Left ventricle myocardium inferior (tissue), 1 donor: Measurements from ENCODE around the gene PUS7L. TPM values are rescaled to one million over a fixed set of nuclear protein-coding genes. Genes with fewer than 3 reads are reported as not detected.
"Not testable (repeated sequence)": the region's sequence is repeated elsewhere in the genome, so short reads cannot be mapped to it uniquely, and the experiment has no call there.

Experiments
- DNase-seq: peaks from one replicate; pipeline ENCODE4 v3.0.0-alpha.2; 2020
- H3K27ac ChIP-seq: fragments of 200-600 bp; replicated peaks from 2 replicates; pipeline ENCODE4 v1.8.0; 2021
- H3K27me3 ChIP-seq: fragments of 200-600 bp; 2 replicates; pipeline ENCODE4 v1.8.0; 2021; ENCODE audit warnings: low read depth
- H3K36me3 ChIP-seq: fragments of 200-600 bp; 2 replicates; pipeline ENCODE4 v1.8.0; 2021
- H3K4me1 ChIP-seq: fragments of 200-600 bp; 2 replicates; pipeline ENCODE4 v1.8.0; 2021
- H3K4me3 ChIP-seq: fragments of 200-600 bp; 2 replicates; pipeline ENCODE4 v1.8.0; 2021; ENCODE audit warnings: mild to moderate bottlenecking, moderate library complexity
- H3K9me3 ChIP-seq: fragments of 200-600 bp; replicated peaks from 2 replicates; pipeline ENCODE4 v1.8.0; 2021
- CTCF ChIP-seq: fragments of 200-600 bp; IDR thresholded peaks from 2 replicates; pipeline ENCODE4 v1.8.0; 2021; ENCODE audit warnings: antibody characterized with exemption, mild to moderate bottlenecking, borderline replicate concordance
- intact Hi-C: fragments of 100-400 bp; cut with micrococcal nuclease; formaldehyde crosslinking; loops from one replicate; pipeline ENCODE4 v1.11.0; 2022
- total RNA-seq: library from RNA; stranded (reverse); fragmentation: NEBNext Ultra II Directional; extraction: Animal tissue kit (Norgen Biotek cat#: 25700); gene quantifications from one replicate; pipeline ENCODE4 v1.2.1, GENCODE V29; 2021
- donor health status: DM: no; HTN: yes; CAD: no; lungs with severe emphysema.

PUS7L gene
- total RNA-seq, 1 donor from 2014 or later, result 4.3 TPM

- Histone ChIP-seq H3K4me3 (peak overlapping the region; percentile 75), H3K27me3 (no peaks in the 10 kb centered on the region), H3K4me1 (peaks cover 51% of the 10 kb centered on the region), H3K36me3 (peaks cover 15% of the 10 kb centered on the region), H3K27ac (peak overlapping the region; percentile 84), H3K9me3 (no peaks in the 10 kb centered on the region)
- no peak for DNase-seq
- TF ChIP-seq CTCF, result no peak
- intact Hi-C loops, result no loop called here
These were observed 303 bp downstream of the PUS7L start for GRCh38 chr12:43758247-43758727.

- TF ChIP-seq CTCF, result no peak
- no peaks in the 10 kb centered on the region for H3K27me3 ChIP-seq
- H3K27ac ChIP-seq, result no peak overlapping the region
- peaks cover 22% of the 10 kb centered on the region for H3K4me1 ChIP-seq
- H3K4me3 ChIP-seq, result no peak overlapping the region
- no peak for DNase-seq
- peaks cover 15% of the 10 kb centered on the region for H3K36me3 ChIP-seq
- peaks cover 3% of the 10 kb centered on the region for H3K9me3 ChIP-seq
- intact Hi-C loops, result no loop called here
These were observed 4.6 kb downstream of the PUS7L start for GRCh38 chr12:43754015-43754414.

GRCh38 chr12:43751360-43751759, 7.2 kb downstream of the PUS7L start:
- H3K4me3 ChIP-seq, H3K4me1 ChIP-seq, intact Hi-C loops, H3K27ac ChIP-seq, DNase-seq, H3K27me3 ChIP-seq, H3K9me3 ChIP-seq: not testable (repeated sequence)
- H3K36me3 ChIP-seq, result peaks cover 21% of the 10 kb centered on the region

GRCh38 chr12:43750814-43751213, 7.8 kb downstream of the PUS7L start:
- intact Hi-C loops, result no loop called here
- TF ChIP-seq CTCF, result no peak
- Histone ChIP-seq H3K4me1 (peaks cover 10% of the 10 kb centered on the region), H3K4me3 (no peak overlapping the region), H3K27me3 (no peaks in the 10 kb centered on the region), H3K36me3 (peaks cover 23% of the 10 kb centered on the region), H3K27ac (no peak overlapping the region), H3K9me3 (peaks cover 3% of the 10 kb centered on the region)
- DNase-seq, result no peak

- intact Hi-C loops, result no loop called here
- DNase-seq, result no peak
- no peak overlapping the region for H3K27ac ChIP-seq
- peaks cover 3% of the 10 kb centered on the region for H3K9me3 ChIP-seq
- H3K27me3 ChIP-seq, result no peaks in the 10 kb centered on the region
- no peak overlapping the region for H3K4me3 ChIP-seq
- peaks cover 33% of the 10 kb centered on the region for H3K36me3 ChIP-seq
- no peak for TF ChIP-seq CTCF
- H3K4me1 ChIP-seq, result peaks cover 9% of the 10 kb centered on the region
These were observed 9.6 kb downstream of the PUS7L start for GRCh38 chr12:43749016-43749415.

- intact Hi-C loops, result no loop called here
These were observed 13.8 kb downstream of the PUS7L start for GRCh38 chr12:43744826-43745225.

More at GRCh38 chr12:43744826-43745225, 13.8 kb downstream of the PUS7L start:
- H3K9me3 ChIP-seq, result no peaks in the 10 kb centered on the region
- H3K4me1 ChIP-seq, result no peaks in the 10 kb centered on the region
- H3K4me3 ChIP-seq, result no peak overlapping the region
- no peak overlapping the region for H3K27ac ChIP-seq
- no peaks in the 10 kb centered on the region for H3K27me3 ChIP-seq
- H3K36me3 ChIP-seq, result peaks cover 51% of the 10 kb centered on the region
- no peak for DNase-seq
- no peak for TF ChIP-seq CTCF
